Upper lobe of right lung (tissue), 1 donor: ENCODE measurements around the gene USP32. TPM values are rescaled to one million over a fixed set of nuclear protein-coding genes. Genes with fewer than 3 reads are reported as not detected.
A peak's percentile ranks its signal among the peaks of the same experiment; 100 is the strongest.

Experiments
- ATAC-seq: fragments of 200-7000 bp; cut with Tn5 transposase; one replicate; pipeline ENCODE4 v1.9.1; 2020; ENCODE audit warnings: mild to moderate bottlenecking, moderate library complexity
- DNase-seq: peaks from one replicate; pipeline ENCODE4 v3.0.0-alpha.2; 2020
- H3K27ac ChIP-seq: fragments of 200-600 bp; one replicate; pipeline ENCODE4 v1.8.0; 2022
- H3K27me3 ChIP-seq: fragments of 200-600 bp; one replicate; pipeline ENCODE4 v1.8.0; 2022; ENCODE audit warnings: mild to moderate bottlenecking
- H3K36me3 ChIP-seq: fragments of 200-600 bp; one replicate; pipeline ENCODE4 v1.8.0; 2022
- H3K4me1 ChIP-seq: fragments of 200-600 bp; one replicate; pipeline ENCODE4 v1.8.0; 2022
- H3K4me3 ChIP-seq: fragments of 200-600 bp; one replicate; pipeline ENCODE4 v1.8.0; 2022; ENCODE audit warnings: mild to moderate bottlenecking
- H3K9me3 ChIP-seq: fragments of 200-600 bp; one replicate; pipeline ENCODE4 v1.8.0; 2022
- CTCF ChIP-seq: fragments of 200-600 bp; IDR thresholded peaks from one replicate; pipeline ENCODE4 v1.8.0; 2022; ENCODE audit warnings: antibody characterized with exemption
- intact Hi-C: fragments of 100-400 bp; cut with DNase I; formaldehyde crosslinking; loops from one replicate; pipeline ENCODE4 v1.11.0; 2022
- total RNA-seq: library from RNA; stranded (reverse); fragmentation: NEBNext Ultra II Directional; extraction: Animal tissue kit (Norgen Biotek cat#: 25700); gene quantifications from one replicate; pipeline ENCODE4 v1.2.1, GENCODE V29; 2021
- donor health status: DM: no; HTN: yes; CAD: no; lungs with severe emphysema.

Gene USP32
- total RNA-seq, 1 donor from 2014 or later, result 72.4 TPM

- no peak for TF ChIP-seq CTCF
- Histone ChIP-seq H3K9me3 (no peaks in the 10 kb centered on the region), H3K36me3 (no peaks in the 10 kb centered on the region), H3K27me3 (no peaks in the 10 kb centered on the region), H3K27ac (no peak overlapping the region), H3K4me3 (no peak overlapping the region), H3K4me1 (peaks cover 7% of the 10 kb centered on the region)
- intact Hi-C loops, result no loop called here
- DNase-seq (no peak), ATAC-seq (no peak)
Observed at GRCh38 chr17:60311186-60311585, 80.7 kb downstream of the USP32 start.

GRCh38 chr17:60305141-60305540 lies 86.8 kb downstream of the USP32 start:
- ATAC-seq (peak; percentile 96), DNase-seq (no peak)
- Histone ChIP-seq H3K36me3 (peaks cover 11% of the 10 kb centered on the region), H3K9me3 (no peaks in the 10 kb centered on the region), H3K27me3 (no peaks in the 10 kb centered on the region), H3K4me3 (no peak overlapping the region), H3K27ac (no peak overlapping the region), H3K4me1 (peaks cover 7% of the 10 kb centered on the region)
- no peak for TF ChIP-seq CTCF
- intact Hi-C loops, result no loop called here

GRCh38 chr17:60304502-60304901 lies 87.4 kb downstream of the USP32 start:
- H3K36me3 ChIP-seq, result peaks cover 13% of the 10 kb centered on the region
- no peak for TF ChIP-seq CTCF
- ATAC-seq (no peak), DNase-seq (no peak)
- no peak overlapping the region for H3K4me3 ChIP-seq
- H3K27ac ChIP-seq, result no peak overlapping the region
- peaks cover 7% of the 10 kb centered on the region for H3K4me1 ChIP-seq
- H3K9me3 ChIP-seq, result no peaks in the 10 kb centered on the region
- intact Hi-C loops, result no loop called here
- H3K27me3 ChIP-seq, result no peaks in the 10 kb centered on the region

GRCh38 chr17:60303406-60304099 lies 88.4 kb downstream of the USP32 start:
- peaks cover 19% of the 10 kb centered on the region for H3K36me3 ChIP-seq
- no peak for TF ChIP-seq CTCF
- H3K27ac ChIP-seq, result no peak overlapping the region
- no peaks in the 10 kb centered on the region for H3K9me3 ChIP-seq
- no peak overlapping the region for H3K4me3 ChIP-seq
- intact Hi-C loops, result no loop called here
- ATAC-seq (no peak), DNase-seq (no peak)
- H3K27me3 ChIP-seq, result no peaks in the 10 kb centered on the region
- peaks cover 7% of the 10 kb centered on the region for H3K4me1 ChIP-seq

GRCh38 chr17:60301649-60302048 lies 90.3 kb downstream of the USP32 start:
- DNase-seq (no peak), ATAC-seq (no peak)
- no peak for TF ChIP-seq CTCF
- Histone ChIP-seq H3K27me3 (no peaks in the 10 kb centered on the region), H3K36me3 (peaks cover 19% of the 10 kb centered on the region), H3K9me3 (no peaks in the 10 kb centered on the region), H3K4me1 (peaks cover 7% of the 10 kb centered on the region), H3K27ac (no peak overlapping the region), H3K4me3 (no peak overlapping the region)
- intact Hi-C loops, result no loop called here

- ATAC-seq (no peak), DNase-seq (no peak)
- H3K27ac ChIP-seq, result no peak overlapping the region
- peaks cover 19% of the 10 kb centered on the region for H3K36me3 ChIP-seq
- no peak for TF ChIP-seq CTCF
- no peaks in the 10 kb centered on the region for H3K9me3 ChIP-seq
- H3K27me3 ChIP-seq, result no peaks in the 10 kb centered on the region
- no peak overlapping the region for H3K4me3 ChIP-seq
- intact Hi-C loops, result no loop called here
- peaks cover 7% of the 10 kb centered on the region for H3K4me1 ChIP-seq
Observed at GRCh38 chr17:60300949-60301348, 91.0 kb downstream of the USP32 start.
